ENCODE measurements around the gene KRTAP10-12.
"Not testable (repeated sequence)": the region's sequence is repeated elsewhere in the genome, so short reads cannot be mapped to it uniquely, and the experiment has no call there.

- TF ChIP-seq ZC3H10 (CRISPR knock-in tag; IDR thresholded peaks at IDR 0.05); TOX (CRISPR knock-in tag; IDR thresholded peaks at IDR 0.05; ENCODE audit: borderline replicate concordance); ESRRG (CRISPR knock-in tag; IDR thresholded peaks at IDR 0.05); GLIS3 (CRISPR knock-in tag; IDR thresholded peaks at IDR 0.05); RARB (CRISPR knock-in tag; IDR thresholded peaks at IDR 0.05): not testable (repeated sequence)
Observed at GRCh38 chr21:44689740-44690139, 7.2 kb upstream of the KRTAP10-12 start.

All from SK-N-SH treated with all-trans-retinoic acid at 6 μM for 48 hours (cell line).